Measurements from ENCODE around the gene MS4A6A. TPM values are rescaled to one million over a fixed set of nuclear protein-coding genes. Genes with fewer than 3 reads are reported as not detected.

MS4A6A gene, protein sequence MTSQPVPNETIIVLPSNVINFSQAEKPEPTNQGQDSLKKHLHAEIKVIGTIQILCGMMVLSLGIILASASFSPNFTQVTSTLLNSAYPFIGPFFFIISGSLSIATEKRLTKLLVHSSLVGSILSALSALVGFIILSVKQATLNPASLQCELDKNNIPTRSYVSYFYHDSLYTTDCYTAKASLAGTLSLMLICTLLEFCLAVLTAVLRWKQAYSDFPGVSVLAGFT
- total RNA-seq: not detected in 2 replicates

GRCh38 chr11:60182541-60183330 is at the start of gene MS4A6A:
Gene MS4A6A, minus strand, starts transcription at chr11:60183083. Its CDS starts 1,356 bp downstream, at chr11:60181727.

Other genes with a start within 250 kb of the MS4A6A start
- gene OOSP1, start 244.7 kb downstream of the MS4A6A start, total RNA-seq: not detected in 2 replicates
- not detected in 2 replicates for gene OOSP4A, start 219.1 kb downstream of the MS4A6A start, total RNA-seq
- gene OOSP4B, start 165.9 kb downstream of the MS4A6A start, total RNA-seq: not detected in 2 replicates
- gene OOSP2, start 142.7 kb downstream of the MS4A6A start, total RNA-seq: not detected in 2 replicates
- gene MS4A3, start 126.4 kb downstream of the MS4A6A start, total RNA-seq: not detected in 2 replicates
- gene MS4A2, start 94.4 kb downstream of the MS4A6A start, total RNA-seq: not detected in 2 replicates
- gene MS4A4E, start 60.1 kb upstream of the MS4A6A start, total RNA-seq: not detected in 2 replicates
- not detected in 2 replicates for gene MS4A4A, start 97.6 kb upstream of the MS4A6A start, total RNA-seq
- gene MS4A6E, start 144.2 kb upstream of the MS4A6A start, total RNA-seq: not detected in 2 replicates
- gene MS4A7, start 195.4 kb upstream of the MS4A6A start, total RNA-seq: not detected in 2 replicates
- not detected in 2 replicates for gene MS4A14, start 213.4 kb upstream of the MS4A6A start, total RNA-seq
- gene MS4A5, start 246.5 kb upstream of the MS4A6A start, total RNA-seq: not detected in 2 replicates